Cerebellar cortex (tissue), 1 donor: ENCODE results near the gene PRAMEF33.
"Not testable (repeated sequence)": the region's sequence is repeated elsewhere in the genome, so short reads cannot be mapped to it uniquely, and the experiment has no call there.

Experiments
- DNase-seq: peaks from one replicate; pipeline ENCODE4 v3.0.0-alpha.2; 2015; ENCODE audit warnings: low spot score

Gene PRAMEF33

GRCh38 chr1:13303239-13303638 lies at the start of gene PRAMEF33:
PRAMEF33 (plus strand) TSS chr1:13303539; CDS start chr1:13305955, 2,416 bp downstream.
- DNase-seq = not testable (repeated sequence)

DNA sequence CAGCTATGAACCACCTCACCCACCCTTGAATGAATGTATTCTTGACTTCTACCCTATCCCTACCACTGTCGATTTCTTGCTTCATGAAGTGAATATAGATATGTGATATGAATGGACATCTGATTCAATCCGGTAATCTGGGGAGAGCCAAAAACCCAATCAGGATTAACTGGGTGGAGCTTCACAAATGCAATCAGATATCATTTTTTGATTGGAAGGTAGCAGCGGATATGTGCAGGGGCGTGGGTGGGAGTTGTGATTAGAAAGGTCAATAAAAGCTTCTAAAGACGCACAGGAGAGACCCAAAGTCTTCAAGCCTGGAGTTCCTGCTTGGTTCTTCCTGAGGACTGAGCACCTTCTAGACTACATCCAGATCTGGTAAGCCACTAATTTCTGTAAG lies 49.4 kb upstream of the PRAMEF33 start, which contains the start of gene PRAMEF5:
TSS of gene PRAMEF5 (plus strand) at position 301 of the 400 bp plus-strand sequence. CDS start 5,071 bp downstream, outside the sequence.
- DNase-seq = not testable (repeated sequence)

DNA sequence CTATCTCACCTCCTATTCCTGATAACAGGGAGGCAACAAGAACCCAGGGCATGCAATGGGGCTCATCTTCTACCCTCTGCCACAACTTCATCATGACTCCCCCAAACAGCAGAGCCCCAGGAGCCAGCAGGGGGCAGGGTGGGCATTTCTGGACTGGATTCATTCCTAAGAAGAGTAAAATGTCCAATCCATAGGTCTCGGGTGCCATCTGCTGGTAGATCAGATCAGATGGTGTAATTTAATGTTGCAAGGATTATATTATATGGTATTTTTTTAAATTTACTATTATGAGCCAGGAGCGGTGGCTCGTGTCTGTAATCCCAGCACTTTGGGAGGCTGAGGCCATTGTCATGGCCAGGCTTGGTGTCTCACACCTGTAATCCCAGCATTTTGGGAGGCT lies 38.2 kb upstream of the PRAMEF33 start:
- DNase-seq = not testable (repeated sequence)

DNA sequence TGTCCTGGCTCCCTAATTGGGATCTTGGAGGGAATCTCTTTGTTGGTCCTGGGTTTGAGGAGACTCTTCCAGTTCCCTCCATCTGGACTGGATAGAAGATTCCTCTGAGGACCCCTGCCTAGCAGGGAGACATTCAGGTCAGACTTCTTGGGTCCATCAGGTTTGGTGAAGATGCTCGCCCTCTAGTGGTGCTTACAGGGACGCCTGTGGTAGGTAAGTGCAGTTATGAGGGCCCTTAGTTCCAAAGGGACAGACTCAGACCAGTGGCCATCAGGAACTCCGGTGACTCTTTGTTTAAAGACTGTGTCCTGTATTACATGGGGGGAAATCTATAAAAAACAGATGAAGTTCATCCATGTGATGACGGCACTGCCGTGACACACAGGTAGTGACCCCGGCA lies 26.3 kb upstream of the PRAMEF33 start:
- not testable (repeated sequence) for DNase-seq

DNA sequence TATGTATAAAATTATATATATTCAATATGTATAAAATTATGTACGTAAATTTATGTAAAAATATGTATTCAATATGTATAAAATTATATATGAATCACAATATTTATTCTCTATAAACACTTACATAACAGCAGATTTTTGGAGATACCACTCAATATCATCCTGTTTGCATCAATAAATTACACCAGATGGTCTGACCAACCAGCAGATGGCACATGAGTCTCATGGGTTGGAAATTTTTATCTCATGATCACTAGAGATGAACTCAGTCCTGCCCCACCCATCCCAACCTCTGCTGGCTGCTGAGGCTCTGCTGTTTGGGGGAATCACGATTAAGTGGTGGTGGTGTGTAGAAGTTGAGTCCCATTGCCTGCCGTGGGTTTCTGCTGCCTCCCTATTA lies 23.7 kb upstream of the PRAMEF33 start:
- DNase-seq = not testable (repeated sequence)

- DNase-seq = not testable (repeated sequence)
Observed at GRCh38 chr1:13285037-13285436, 18.3 kb upstream of the PRAMEF33 start, which contains the start of gene PRAMEF8. PRAMEF8 (minus strand) TSS chr1:13285137; CDS start chr1:13284091, 1,046 bp downstream.

GRCh38 chr1:13289030-13289429 lies 14.3 kb upstream of the PRAMEF33 start:
- not testable (repeated sequence) for DNase-seq

- DNase-seq = not testable (repeated sequence)
Observed at GRCh38 chr1:13297216-13297931, 6.0 kb upstream of the PRAMEF33 start.

- not testable (repeated sequence) for DNase-seq
Observed at GRCh38 chr1:13298699-13299098, 4.6 kb upstream of the PRAMEF33 start.

DNA sequence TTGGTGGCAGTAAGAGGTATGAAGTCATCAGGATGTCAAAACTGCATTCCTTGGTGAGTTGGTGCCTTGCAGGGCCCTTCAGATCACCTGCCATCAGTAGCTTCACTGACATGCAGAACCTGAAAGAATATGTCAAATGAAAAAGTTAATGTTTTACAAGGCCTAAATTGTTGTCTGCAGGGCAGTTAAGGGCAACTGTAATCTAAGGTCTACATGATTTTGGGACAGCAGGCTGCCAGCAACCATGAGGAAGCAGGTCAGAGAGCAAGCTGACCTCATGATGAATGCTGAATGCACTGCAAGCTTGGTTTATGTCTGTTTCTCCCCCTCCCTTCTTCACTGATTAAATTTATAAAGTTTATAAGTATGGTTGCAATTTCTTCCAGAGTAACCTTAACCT lies 1.1 kb upstream of the PRAMEF33 start:
- DNase-seq = not testable (repeated sequence)

GRCh38 chr1:13315281-13315680 lies 11.9 kb downstream of the PRAMEF33 start, which contains the start of gene PRAMEF15:
PRAMEF15 (plus strand) TSS chr1:13315581; CDS start chr1:13318408, 2,827 bp downstream.
- DNase-seq = not testable (repeated sequence)

GRCh38 chr1:13342496-13342895 lies 39.2 kb downstream of the PRAMEF33 start:
- not testable (repeated sequence) for DNase-seq

DNA sequence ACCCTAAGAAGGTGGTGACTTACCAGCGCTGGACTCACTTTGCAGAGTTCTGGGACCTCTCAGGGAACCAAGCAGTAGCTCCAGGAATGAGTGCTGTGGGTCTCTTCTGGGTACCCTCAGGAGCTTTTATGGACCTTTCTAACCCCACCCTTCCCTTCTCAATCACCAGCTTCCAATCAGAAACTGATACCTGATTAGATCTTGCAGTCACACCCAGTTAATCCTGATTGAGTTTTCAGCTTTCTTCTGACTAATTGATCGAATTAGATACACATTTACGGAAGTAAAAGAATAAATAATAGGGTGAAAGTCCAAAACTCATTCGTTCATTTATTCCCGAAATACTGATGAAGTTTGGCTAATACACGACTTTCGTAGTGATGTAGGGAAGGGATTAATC lies 43.7 kb downstream of the PRAMEF33 start, which contains the start of gene PRAMEF14:
TSS of gene PRAMEF14 (minus strand) at position 101 of the 400 bp plus-strand sequence. CDS start 1,820 bp downstream, outside the sequence.
- DNase-seq = not testable (repeated sequence)

- not testable (repeated sequence) for DNase-seq
Observed at GRCh38 chr1:13353476-13353875, 50.1 kb downstream of the PRAMEF33 start.

DNA sequence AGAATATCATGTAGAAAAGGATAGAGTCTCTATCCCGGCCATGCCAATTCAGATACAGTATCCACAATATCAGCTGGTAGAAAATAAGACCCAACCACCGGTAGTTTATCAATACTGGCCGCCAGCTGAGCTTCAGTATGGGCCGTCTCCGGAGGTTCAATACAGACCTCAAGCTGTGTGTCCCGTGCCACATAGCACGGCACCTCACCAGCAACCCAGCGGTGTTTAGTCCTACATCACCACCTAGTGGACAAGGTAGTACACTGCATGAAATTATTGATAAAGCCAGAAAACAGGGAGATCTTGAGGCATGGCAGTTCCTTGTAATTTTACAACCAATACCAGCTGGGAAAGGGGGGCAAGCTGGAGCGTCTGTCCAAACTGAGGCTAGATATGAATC lies 51.1 kb downstream of the PRAMEF33 start:
- DNase-seq = not testable (repeated sequence)

DNA sequence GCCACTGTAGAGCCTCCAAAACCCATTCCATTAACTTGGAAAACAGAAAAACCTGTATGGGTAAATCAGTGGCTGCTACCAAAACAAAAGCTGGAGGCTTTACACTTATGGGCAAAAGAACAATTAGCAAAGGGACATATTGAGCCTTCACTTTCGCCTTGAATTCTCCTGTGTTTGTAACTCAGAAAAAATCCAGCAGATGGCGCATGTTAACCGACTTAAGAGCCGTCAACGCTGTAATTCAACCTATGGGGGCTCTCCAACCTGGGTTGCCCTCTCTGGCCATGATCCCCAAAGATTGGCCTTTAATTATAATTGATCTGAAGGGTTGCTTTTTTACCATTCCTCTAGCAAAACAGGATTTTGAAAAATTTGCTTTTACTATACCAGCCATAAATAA lies 53.4 kb downstream of the PRAMEF33 start:
- peak; percentile 54 for DNase-seq
